GM21367 (cell line): Measurements from ENCODE around the gene RBM4.
"Not testable (repeated sequence)": the region's sequence is repeated elsewhere in the genome, so short reads cannot be mapped to it uniquely, and the experiment has no call there.

ENCODE experiments used
- ATAC-seq: cut with Tn5 transposase; IDR thresholded peaks from one replicate; pipeline ENCODE4 v1.9.1; 2021; ENCODE audit not compliant: unreplicated experiment

Gene RBM4, protein sequence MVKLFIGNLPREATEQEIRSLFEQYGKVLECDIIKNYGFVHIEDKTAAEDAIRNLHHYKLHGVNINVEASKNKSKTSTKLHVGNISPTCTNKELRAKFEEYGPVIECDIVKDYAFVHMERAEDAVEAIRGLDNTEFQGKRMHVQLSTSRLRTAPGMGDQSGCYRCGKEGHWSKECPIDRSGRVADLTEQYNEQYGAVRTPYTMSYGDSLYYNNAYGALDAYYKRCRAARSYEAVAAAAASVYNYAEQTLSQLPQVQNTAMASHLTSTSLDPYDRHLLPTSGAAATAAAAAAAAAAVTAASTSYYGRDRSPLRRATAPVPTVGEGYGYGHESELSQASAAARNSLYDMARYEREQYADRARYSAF

GRCh38 chr11:66638177-66639065, at the start of gene RBM4:
TSS of gene RBM4 (plus strand) at chr11:66638703. CDS start at chr11:66639712, 1,009 bp downstream.
- ATAC-seq, result peak; percentile 89

DNA sequence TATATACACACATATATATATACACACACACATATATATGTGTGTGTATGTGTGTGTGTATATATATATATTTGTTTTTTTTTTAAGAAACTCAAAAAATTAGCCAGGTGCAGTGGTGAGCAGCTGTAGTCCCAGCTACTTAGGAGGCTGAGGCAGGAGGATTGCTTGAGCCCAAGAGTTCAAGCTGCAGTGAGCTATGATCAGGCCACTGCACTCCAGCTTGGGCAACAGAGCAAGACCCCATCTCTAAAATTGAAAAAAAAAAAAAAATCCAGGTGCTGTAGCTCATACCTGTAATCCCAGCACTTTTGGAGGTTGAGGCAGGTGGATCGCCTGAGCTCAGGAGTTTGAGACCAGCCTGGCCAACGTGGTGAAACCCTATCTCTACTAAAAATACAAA, 49.2 kb upstream of the RBM4 start:
- ATAC-seq, result not testable (repeated sequence)

DNA sequence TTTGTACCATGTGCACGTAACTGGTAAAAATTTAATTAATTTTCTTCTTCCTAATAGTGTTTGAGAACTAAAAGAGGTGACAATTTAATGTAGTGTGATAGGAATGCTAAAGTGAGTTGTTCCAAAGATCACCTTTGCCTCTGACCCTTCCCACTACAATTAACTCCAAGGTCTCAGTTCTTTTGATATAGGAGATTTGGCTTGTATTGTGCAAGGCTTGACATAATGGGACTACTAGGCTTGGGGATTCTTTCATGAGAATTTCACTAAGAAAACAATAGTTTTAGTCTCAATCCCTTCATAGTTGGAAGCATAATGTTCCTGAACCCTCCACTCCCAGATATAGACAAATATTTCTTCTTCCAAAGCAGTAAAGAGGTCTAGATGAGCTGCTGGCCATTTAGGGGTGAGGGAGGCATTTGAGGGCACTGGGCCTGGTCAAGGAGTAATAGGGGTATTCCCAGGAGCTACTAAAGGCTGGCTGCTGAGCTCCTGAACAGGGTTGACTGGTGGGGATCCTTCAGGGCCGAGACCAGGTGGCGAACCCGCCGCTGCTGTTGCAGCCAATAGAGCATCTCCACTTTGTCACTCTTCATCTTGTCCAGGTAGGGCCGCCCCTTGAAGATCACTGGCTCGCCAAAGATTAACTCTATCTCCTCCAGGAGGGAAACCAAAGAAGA, 48.4 kb upstream of the RBM4 start:
- no peak for ATAC-seq

DNA sequence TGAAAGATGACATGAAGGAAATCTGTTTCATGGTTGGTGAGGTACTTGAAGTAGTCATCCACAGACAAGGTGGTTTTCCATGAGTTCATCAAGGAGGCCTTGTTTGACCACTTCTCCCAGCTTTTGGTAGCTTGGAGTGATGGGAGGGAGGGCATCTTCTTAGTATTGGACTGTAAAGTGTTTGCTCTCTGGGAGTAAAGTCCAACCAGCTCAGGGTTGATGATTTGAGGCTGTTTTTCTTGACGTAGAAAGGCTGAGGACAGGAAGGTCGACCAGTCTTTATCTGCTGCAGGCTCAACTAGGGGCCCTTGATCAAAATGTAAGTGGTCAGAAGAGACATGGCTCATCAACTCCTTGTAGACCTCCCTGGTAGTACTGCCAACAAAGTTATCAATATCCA, 47.3 kb upstream of the RBM4 start:
- ATAC-seq, result no peak

DNA sequence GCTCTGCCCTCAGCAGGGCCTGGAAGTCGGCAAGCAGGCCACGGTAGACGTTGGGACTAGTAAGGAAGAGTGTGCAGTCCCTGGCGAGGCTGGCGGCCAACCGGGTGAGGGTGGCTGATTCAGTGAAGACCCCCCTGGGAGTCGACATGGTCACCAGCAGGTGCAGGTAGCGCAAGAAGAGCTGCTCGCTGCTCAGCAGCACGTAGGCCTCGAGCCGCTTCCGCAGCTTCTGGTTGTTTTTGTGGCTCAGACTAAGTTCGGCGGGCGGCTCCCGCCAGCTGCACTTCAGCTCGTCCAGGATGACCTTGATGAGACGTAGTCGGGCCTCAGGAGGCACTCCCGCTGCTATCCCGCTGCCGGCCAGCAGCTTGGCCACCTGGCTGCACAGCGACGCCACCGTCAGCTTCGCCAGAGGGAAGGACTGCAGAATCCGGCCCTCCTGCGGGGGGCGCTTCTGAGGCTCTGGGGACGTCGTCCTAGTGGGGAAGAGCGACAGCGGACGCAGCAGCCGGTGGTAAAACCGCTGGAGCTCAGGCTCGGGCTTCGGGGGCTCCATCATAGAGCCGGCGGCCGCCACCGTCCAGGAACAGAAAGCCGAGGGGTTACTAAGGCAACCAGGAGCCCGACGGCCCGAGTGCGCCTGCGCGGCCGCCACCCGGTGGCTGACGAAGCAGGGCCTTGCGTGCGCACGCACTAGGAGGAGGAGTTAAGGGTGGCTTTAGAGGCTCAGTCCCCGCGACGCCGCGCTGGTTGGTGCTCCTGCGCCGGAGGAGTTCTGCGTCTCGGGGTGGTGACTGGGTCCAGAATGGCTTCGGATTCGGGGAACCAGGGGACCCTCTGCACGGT, 45.8 kb upstream of the RBM4 start, which contains the start of the genes CCDC87 and CCS:
Gene CCDC87, minus strand, starts transcription at position 607 of the 846 bp plus-strand sequence. Its CDS starts 48 bp downstream, at position 559.
Gene CCS, plus strand, starts transcription at position 729 of the 846 bp plus-strand sequence. Its CDS starts 77 bp downstream, at position 806.
- ATAC-seq, result peak; percentile 77

DNA sequence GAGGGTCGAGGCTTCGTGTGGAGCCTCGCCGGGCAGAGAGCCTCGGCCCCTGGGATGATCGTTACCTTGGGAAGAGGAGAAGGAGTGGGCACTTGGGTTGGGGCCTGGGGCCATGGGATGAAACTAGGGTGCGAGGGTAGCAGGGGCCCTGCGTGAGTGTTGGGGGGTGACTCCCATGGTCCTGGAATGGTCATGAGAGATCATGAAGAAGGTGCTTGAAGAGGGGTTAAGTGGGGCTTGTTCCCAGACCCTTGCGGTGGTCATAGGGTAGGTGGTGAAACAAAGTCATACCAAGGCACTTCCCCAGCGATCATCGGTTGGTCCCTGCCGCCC, 45.2 kb upstream of the RBM4 start:
- ATAC-seq, result peak; percentile 6

- ATAC-seq, result no peak
These were observed 44.9 kb upstream of the RBM4 start for GRCh38 chr11:66593650-66594049.

DNA sequence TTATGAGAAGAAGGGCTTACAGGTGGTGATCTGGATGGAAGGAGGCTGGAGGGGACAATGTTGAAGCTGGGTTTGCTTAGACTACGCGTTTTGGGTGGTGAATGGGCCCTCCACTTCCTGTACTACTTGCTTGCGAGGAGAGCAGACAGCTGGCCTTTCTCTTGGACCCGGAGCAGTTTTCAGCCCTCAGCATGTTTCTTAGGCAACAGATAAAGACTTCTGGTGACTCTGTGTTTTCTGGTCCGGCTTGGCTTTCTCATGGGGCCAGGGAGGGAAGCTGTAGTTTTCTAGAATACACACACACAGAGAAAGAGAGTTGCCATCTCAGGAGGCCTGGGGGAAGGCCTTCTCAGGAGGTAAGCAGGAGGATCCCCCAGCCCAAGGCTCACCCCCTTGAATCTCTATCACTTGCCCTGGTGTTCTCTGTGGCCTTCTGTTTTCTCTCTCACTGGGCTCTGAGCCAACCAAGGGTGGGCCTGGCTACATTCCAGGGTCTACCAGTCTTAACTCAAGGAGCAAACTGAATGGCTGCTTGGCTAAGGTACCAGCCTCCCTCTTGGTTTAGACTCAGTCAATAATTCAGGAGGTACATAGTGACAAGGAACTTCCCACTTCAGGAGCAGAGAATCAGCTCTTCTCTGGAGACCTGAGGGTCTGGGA, 43.1 kb upstream of the RBM4 start:
- ATAC-seq, result no peak

- ATAC-seq, result no peak
These were observed 39.5 kb upstream of the RBM4 start for GRCh38 chr11:66598993-66599392.

DNA sequence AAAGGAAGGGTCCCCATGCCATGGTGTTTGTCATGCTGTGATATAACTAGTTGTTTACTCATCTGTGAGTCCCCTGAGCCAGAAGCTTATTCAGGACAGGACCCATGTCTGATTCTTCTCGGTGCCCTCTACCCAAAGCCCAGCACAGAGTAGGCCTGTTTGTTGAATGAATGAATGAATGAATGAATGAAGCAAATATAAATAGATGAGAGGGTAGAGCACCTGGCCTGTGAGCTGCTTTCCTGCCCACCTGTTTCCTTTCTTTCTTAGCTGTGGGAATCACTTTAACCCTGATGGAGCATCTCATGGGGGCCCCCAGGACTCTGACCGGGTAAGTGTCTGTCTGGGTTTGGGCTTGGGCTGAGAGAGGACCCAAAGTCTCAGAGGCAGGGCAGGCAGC, 38.3 kb upstream of the RBM4 start:
- no peak for ATAC-seq

GRCh38 chr11:66600631-66601233, 37.8 kb upstream of the RBM4 start:
- no peak for ATAC-seq

GRCh38 chr11:66603072-66603471, 35.4 kb upstream of the RBM4 start:
- ATAC-seq, result no peak

- no peak for ATAC-seq
These were observed 34.3 kb upstream of the RBM4 start for GRCh38 chr11:66604155-66604554.

DNA sequence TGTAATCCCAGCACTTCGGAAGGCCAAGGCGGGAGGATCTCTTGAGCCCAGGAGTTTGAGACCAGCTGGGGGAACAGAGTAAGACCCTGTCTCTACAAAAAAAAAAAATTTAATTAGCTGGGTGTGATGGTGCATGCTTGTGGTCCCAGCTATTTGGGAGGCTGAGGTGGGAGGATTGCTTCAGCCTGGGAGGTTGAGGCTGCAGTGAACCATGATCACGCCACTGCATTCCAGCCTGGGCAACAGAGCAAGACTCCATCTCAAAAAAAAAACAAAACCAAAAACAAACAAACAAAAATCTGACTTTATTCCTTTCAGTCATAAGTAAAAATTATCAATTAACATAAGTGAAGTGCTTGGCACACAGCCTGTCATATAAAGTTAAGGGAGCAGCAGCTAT, 31.9 kb upstream of the RBM4 start:
- not testable (repeated sequence) for ATAC-seq

GRCh38 chr11:66607126-66607834, 31.2 kb upstream of the RBM4 start:
- ATAC-seq, result no peak

- ATAC-seq, result no peak
These were observed 28.5 kb upstream of the RBM4 start for GRCh38 chr11:66609721-66610617.

DNA sequence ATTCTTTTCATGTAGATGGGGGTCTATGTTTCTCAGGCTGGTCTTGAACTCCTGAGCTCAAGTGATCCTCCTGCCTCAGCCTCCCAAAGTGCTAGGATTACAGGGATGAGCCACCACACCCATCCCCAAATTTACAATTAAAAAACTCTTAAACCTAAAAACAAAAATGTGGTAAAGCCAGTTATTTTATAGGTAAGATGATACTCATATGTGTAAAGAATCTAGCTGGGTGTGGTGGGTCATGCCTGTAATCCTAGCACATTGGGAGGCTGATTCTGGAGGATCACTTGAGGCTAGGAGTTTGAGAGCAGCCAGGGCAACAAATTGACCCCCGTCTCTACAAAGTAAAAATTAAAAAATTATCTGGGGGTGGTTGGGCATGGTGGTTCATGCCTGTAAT, 26.0 kb upstream of the RBM4 start:
- no peak for ATAC-seq

GRCh38 chr11:66614073-66614472, 24.4 kb upstream of the RBM4 start:
- no peak for ATAC-seq
